HEK293 (cell line): ENCODE measurements around the gene THY1.
A peak's percentile ranks its signal among the peaks of the same experiment; 100 is the strongest.

Experiments used
- CTCF ChIA-PET: fragments of 350-600 bp; formaldehyde crosslinking; extraction: SDS; loops from one replicate; lab custom pipeline; 2021; ENCODE audit warnings: antibody characterized with exemption; lab: Yijun Ruan, JAX
- POLR2A ChIA-PET: fragments of 300-600 bp; formaldehyde crosslinking; extraction: SDS; loops from one replicate; lab custom pipeline; 2020; ENCODE audit warnings: antibody characterized with exemption, inconsistent platforms; lab: Yijun Ruan, JAX
- H3K27ac ChIP-seq: fragments of 200-500 bp; sonication (Bioruptor generic); 2 replicates; pipeline ENCODE4 v1.5.1; 2014; ENCODE audit warnings: low read depth, low read length, control low read depth, inconsistent platforms; ENCODE audit errors: extremely low read depth
- H3K36me3 ChIP-seq, 2 experiments: fragments of 200-500 bp in 1 of 2; sonication (Bioruptor generic) in 1 of 2; 1 replicate in 1 of 2; 2 replicates in 1 of 2; pipeline ENCODE4 v1.5.1; 2014 to 2017; ENCODE audit warnings: inconsistent platforms in 2 of 2, low read length in 2 of 2; ENCODE audit not compliant: control insufficient read depth in 2 of 2, insufficient read depth in 1 of 2
- H3K4me1 ChIP-seq: fragments of 200-500 bp; sonication (Bioruptor generic); 2 replicates; pipeline ENCODE4 v1.5.1; 2014; ENCODE audit warnings: mild to moderate bottlenecking, low read length, inconsistent platforms; ENCODE audit not compliant: control insufficient read depth, insufficient read depth
- H3K4me3 ChIP-seq: 2 replicates; pipeline ENCODE4 v1.5.1; 2011; ENCODE audit warnings: low read depth, mild to moderate bottlenecking, control low read depth, low read length, moderate library complexity
- H3K9me3 ChIP-seq: fragments of 200-500 bp; sonication (Bioruptor generic); 2 replicates; pipeline ENCODE4 v1.5.1; 2014; ENCODE audit warnings: low read depth, low read length, inconsistent platforms; ENCODE audit not compliant: control insufficient read depth, insufficient read depth
- EGR2 ChIP-seq: fragments of 450-650 bp; formaldehyde crosslinking; IDR thresholded peaks from 2 replicates; pipeline ENCODE4 v1.5.1; 2016; ENCODE audit warnings: low read depth, missing biosample characterization, missing genetic modification characterization
- GLI2 ChIP-seq: fragments of 450-650 bp; formaldehyde crosslinking; IDR thresholded peaks from 2 replicates; pipeline ENCODE4; 2017; ENCODE audit warnings: missing biosample characterization, missing genetic modification characterization, low read depth, borderline replicate concordance
- IKZF3 ChIP-seq: fragments of 450-650 bp; IDR thresholded peaks from 2 replicates; pipeline ENCODE4 v1.5.0; 2018; ENCODE audit warnings: missing biosample characterization, mild to moderate bottlenecking, missing genetic modification characterization, moderate library complexity
- RBAK ChIP-seq: fragments of 450-650 bp; formaldehyde crosslinking; IDR thresholded peaks from 2 replicates; pipeline ENCODE4 v1.5.1; 2016; ENCODE audit warnings: missing biosample characterization, missing genetic modification characterization
- SETDB1 ChIP-seq: IDR thresholded peaks from one replicate; pipeline ENCODE4 v1.6.1; 2017; ENCODE audit warnings: mild to moderate bottlenecking, low read length, moderate library complexity, mixed read lengths; ENCODE audit not compliant: insufficient read length
- SP7 ChIP-seq: fragments of 450-650 bp; formaldehyde crosslinking; IDR thresholded peaks from 2 replicates; pipeline ENCODE4 v1.5.1; 2016; ENCODE audit warnings: missing biosample characterization, missing genetic modification characterization
- ZBTB21 ChIP-seq: fragments of 450-650 bp; formaldehyde crosslinking; IDR thresholded peaks from 2 replicates; pipeline ENCODE4 v1.5.1; 2017; ENCODE audit warnings: missing biosample characterization, missing genetic modification characterization
- ZFP41 ChIP-seq: fragments of 450-650 bp; formaldehyde crosslinking; IDR thresholded peaks from 2 replicates; pipeline ENCODE4 v1.5.1; 2016; ENCODE audit warnings: missing biosample characterization, missing genetic modification characterization, borderline replicate concordance
- ZNF121 ChIP-seq: fragments of 450-650 bp; formaldehyde crosslinking; IDR thresholded peaks from 2 replicates; pipeline ENCODE4 v1.5.1; 2016; ENCODE audit warnings: missing biosample characterization, missing genetic modification characterization
- ZNF155 ChIP-seq: fragments of 450-650 bp; formaldehyde crosslinking; IDR thresholded peaks from 2 replicates; pipeline ENCODE4 v1.5.1; 2016; ENCODE audit warnings: missing biosample characterization, missing genetic modification characterization
- ZNF202 ChIP-seq: fragments of 450-650 bp; formaldehyde crosslinking; IDR thresholded peaks from 2 replicates; pipeline ENCODE4 v1.5.1; 2016; ENCODE audit warnings: missing biosample characterization, missing genetic modification characterization, borderline replicate concordance
- ZNF423 ChIP-seq: fragments of 450-650 bp; formaldehyde crosslinking; IDR thresholded peaks from 2 replicates; pipeline ENCODE4 v1.5.1; 2016; ENCODE audit warnings: missing biosample characterization, missing genetic modification characterization
- ZNF488 ChIP-seq: fragments of 450-650 bp; formaldehyde crosslinking; IDR thresholded peaks from 2 replicates; pipeline ENCODE4 v1.5.1; 2016; ENCODE audit warnings: missing biosample characterization, missing genetic modification characterization
- ZNF571 ChIP-seq: fragments of 450-650 bp; formaldehyde crosslinking; IDR thresholded peaks from 2 replicates; pipeline ENCODE4 v1.5.0; 2017; ENCODE audit warnings: missing biosample characterization, missing genetic modification characterization
- ZNF707 ChIP-seq: fragments of 450-650 bp; formaldehyde crosslinking; IDR thresholded peaks from 2 replicates; pipeline ENCODE4 v1.5.1; 2016; ENCODE audit warnings: missing biosample characterization, missing genetic modification characterization
- ZSCAN18 ChIP-seq: fragments of 450-650 bp; formaldehyde crosslinking; IDR thresholded peaks from 2 replicates; pipeline ENCODE4 v1.5.1; 2016; ENCODE audit warnings: missing biosample characterization, missing genetic modification characterization
- TF ChIP-seq, protein P1 (sequence below): fragments of 450-650 bp; formaldehyde crosslinking; IDR thresholded peaks from 2 replicates; pipeline ENCODE4 v1.5.1; 2016; ENCODE audit warnings: missing biosample characterization, missing genetic modification characterization
- TF ChIP-seq, protein P2 (sequence below): fragments of 450-650 bp; formaldehyde crosslinking; IDR thresholded peaks from 2 replicates; pipeline ENCODE4 v1.5.1; 2016; ENCODE audit warnings: missing biosample characterization, missing genetic modification characterization
- TF ChIP-seq, protein P3 (sequence below): fragments of 450-650 bp; IDR thresholded peaks from 2 replicates; pipeline ENCODE4 v1.5.1; 2018; ENCODE audit warnings: missing biosample characterization, mild to moderate bottlenecking, missing genetic modification characterization
- TF ChIP-seq, protein P4 (sequence below): fragments of 450-650 bp; formaldehyde crosslinking; IDR thresholded peaks from 2 replicates; pipeline ENCODE4 v1.5.1; 2016; ENCODE audit warnings: missing biosample characterization, missing genetic modification characterization

The THY1 gene

DNA sequence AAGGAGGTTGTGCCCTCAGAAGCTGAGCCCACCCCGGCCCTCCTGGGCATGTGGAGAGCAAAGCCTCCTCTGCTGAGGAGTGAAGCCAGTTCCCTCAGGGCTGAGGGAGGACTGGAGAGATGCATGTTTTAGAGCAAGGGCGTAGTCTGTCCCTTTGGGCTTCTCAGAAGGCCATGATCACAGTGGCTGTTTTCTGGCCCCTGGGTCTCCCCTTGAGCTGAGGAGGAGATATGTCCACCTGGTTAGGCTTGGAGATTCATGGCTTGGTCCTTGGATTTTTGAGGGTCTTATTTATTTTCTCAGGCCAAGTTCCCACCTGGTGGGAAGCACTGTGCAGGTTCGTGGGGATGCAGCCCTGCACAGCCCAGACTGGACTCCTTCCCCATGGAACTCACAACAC, 46.5 kb upstream of the THY1 start (continued):
- TF ChIP-seq, protein P1, sequence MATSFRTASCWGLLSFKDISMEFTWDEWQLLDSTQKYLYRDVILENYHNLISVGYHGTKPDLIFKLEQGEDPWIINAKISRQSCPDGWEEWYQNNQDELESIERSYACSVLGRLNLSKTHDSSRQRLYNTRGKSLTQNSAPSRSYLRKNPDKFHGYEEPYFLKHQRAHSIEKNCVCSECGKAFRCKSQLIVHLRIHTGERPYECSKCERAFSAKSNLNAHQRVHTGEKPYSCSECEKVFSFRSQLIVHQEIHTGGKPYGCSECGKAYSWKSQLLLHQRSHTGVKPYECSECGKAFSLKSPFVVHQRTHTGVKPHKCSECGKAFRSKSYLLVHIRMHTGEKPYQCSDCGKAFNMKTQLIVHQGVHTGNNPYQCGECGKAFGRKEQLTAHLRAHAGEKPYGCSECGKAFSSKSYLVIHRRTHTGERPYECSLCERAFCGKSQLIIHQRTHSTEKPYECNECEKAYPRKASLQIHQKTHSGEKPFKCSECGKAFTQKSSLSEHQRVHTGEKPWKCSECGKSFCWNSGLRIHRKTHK (tag by site-specific recombination): no peak
- TF ChIP-seq ZBTB21 (tag by site-specific recombination) (no peak), GLI2 (tag by site-specific recombination) (no peak), ZNF707 (no peak), ZNF423 (tag by site-specific recombination) (no peak)
- TF ChIP-seq, all 188 proteins: peak for 0

GRCh38 chr11:119468511-119468910, 45.5 kb upstream of the THY1 start:
- no peak for TF ChIP-seq ZFP41
- TF ChIP-seq ZNF202 (tag by site-specific recombination): no peak
- no peak for TF ChIP-seq ZNF571
- no peak for TF ChIP-seq ZNF155 (tag by site-specific recombination)
- TF ChIP-seq RBAK (tag by site-specific recombination): no peak
- TF ChIP-seq, protein P2, sequence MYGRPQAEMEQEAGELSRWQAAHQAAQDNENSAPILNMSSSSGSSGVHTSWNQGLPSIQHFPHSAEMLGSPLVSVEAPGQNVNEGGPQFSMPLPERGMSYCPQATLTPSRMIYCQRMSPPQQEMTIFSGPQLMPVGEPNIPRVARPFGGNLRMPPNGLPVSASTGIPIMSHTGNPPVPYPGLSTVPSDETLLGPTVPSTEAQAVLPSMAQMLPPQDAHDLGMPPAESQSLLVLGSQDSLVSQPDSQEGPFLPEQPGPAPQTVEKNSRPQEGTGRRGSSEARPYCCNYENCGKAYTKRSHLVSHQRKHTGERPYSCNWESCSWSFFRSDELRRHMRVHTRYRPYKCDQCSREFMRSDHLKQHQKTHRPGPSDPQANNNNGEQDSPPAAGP (tag by site-specific recombination): no peak
- no peak for TF ChIP-seq EGR2 (tag by site-specific recombination)
- TF ChIP-seq ZNF488: no peak
- TF ChIP-seq, all 188 proteins: peak for 0
- H3K4me1 ChIP-seq: no peaks in the 10 kb centered on the region
- ChIA-PET CTCF (interaction anchor here (1.0 kb wide), 1 partner anchor 11 kb away, joined by 3 read pairs; no protein-coding TSS in a partner anchor), POLR2A (no interaction called here)
- no peaks in the 10 kb centered on the region for H3K36me3 ChIP-seq
- no peak overlapping the region for H3K4me3 ChIP-seq
- no peaks in the 10 kb centered on the region for H3K9me3 ChIP-seq
- H3K27ac ChIP-seq: no peak overlapping the region

DNA sequence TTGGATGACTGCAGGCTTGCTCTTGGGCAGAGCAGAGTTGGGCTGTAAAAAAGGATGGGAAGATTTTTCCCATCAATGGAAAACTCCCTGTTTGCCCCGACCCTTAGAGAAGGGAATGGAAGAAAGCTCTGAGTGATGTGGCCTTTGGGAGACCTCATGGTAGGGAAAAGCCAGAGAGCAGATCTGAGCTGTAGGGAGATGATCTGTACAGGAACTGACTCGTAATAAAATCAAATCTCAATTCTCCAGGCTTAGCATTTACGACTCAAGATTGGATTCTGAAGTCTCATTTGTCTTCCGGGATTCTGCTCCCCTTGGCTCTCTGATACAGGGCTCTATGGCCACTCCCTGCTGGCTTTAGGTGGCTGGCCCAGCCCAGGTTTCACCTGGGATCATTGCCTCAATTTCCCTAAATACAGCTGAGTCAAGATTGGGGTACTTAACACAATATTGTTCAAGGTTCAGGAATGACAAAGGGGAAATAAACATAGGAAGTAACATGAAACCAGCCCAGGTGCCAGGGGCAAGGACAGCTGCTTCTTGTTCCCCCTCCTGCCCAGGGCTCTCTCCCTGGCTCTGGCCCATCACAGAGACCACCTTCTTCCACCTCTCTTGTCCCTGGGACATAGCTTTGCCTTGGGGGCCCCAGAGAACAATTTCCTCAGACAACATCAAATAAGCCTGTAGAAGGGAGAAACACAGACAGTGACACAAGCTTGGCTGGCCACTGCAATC, 38.4 kb upstream of the THY1 start:
- CTCF ChIA-PET: interaction anchor here (0.5 to 1.8 kb wide), 3 partner anchors 13 to 780 kb away, joined by 3 to 8 read pairs (median 4); no protein-coding TSS in a partner anchor
- no peaks in the 10 kb centered on the region for H3K4me1 ChIP-seq
- TF ChIP-seq ZNF155 (tag by site-specific recombination): no peak
- no peak for TF ChIP-seq SP7 (tag by site-specific recombination)
- TF ChIP-seq IKZF3 (tag by site-specific recombination): 0 out of 2 replicates have a peak, but pooled peaks have one; percentile 19
- TF ChIP-seq, all 188 proteins: peak for 1
- POLR2A ChIA-PET: no interaction called here
- Histone ChIP-seq H3K4me3 (no peak overlapping the region), H3K36me3 (no peaks in the 10 kb centered on the region), H3K9me3 (no peaks in the 10 kb centered on the region), H3K27ac (no peak overlapping the region)

DNA sequence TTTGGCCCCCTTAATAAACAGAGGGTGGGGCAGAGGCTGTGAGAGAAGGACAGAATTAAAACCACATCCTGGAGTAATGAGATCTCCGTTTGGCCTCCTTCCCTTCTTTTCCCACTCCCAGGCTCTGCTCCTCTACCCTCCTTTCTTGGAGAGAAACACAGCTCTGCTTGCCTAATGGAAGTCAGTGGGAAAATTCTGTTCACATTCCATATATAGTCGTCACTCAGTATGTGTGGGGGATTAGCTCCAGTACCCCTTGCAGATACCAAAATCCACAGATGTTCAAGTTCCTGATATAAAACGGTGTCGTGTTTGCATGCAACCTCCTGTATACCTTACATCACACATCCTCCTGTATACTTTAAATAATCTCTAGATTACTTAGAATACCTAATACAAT, 37.6 kb upstream of the THY1 start:
- H3K9me3 ChIP-seq: no peaks in the 10 kb centered on the region
- CTCF ChIA-PET: interaction anchor here (1.8 kb wide), 1 partner anchor 14 kb away, joined by 8 read pairs; no protein-coding TSS in a partner anchor
- no peak overlapping the region for H3K27ac ChIP-seq
- POLR2A ChIA-PET: no interaction called here
- H3K4me3 ChIP-seq: no peak overlapping the region
- H3K4me1 ChIP-seq: no peaks in the 10 kb centered on the region
- no peaks in the 10 kb centered on the region for H3K36me3 ChIP-seq
- TF ChIP-seq SETDB1 (no peak), ZSCAN18 (tag by site-specific recombination) (no peak), ZNF121 (tag by site-specific recombination) (no peak)
- TF ChIP-seq, protein P3, sequence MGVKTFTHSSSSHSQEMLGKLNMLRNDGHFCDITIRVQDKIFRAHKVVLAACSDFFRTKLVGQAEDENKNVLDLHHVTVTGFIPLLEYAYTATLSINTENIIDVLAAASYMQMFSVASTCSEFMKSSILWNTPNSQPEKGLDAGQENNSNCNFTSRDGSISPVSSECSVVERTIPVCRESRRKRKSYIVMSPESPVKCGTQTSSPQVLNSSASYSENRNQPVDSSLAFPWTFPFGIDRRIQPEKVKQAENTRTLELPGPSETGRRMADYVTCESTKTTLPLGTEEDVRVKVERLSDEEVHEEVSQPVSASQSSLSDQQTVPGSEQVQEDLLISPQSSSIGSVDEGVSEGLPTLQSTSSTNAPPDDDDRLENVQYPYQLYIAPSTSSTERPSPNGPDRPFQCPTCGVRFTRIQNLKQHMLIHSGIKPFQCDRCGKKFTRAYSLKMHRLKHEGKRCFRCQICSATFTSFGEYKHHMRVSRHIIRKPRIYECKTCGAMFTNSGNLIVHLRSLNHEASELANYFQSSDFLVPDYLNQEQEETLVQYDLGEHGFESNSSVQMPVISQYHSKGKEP (tag by site-specific recombination): no peak
- TF ChIP-seq, protein P4, sequence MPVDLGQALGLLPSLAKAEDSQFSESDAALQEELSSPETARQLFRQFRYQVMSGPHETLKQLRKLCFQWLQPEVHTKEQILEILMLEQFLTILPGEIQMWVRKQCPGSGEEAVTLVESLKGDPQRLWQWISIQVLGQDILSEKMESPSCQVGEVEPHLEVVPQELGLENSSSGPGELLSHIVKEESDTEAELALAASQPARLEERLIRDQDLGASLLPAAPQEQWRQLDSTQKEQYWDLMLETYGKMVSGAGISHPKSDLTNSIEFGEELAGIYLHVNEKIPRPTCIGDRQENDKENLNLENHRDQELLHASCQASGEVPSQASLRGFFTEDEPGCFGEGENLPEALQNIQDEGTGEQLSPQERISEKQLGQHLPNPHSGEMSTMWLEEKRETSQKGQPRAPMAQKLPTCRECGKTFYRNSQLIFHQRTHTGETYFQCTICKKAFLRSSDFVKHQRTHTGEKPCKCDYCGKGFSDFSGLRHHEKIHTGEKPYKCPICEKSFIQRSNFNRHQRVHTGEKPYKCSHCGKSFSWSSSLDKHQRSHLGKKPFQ (tag by site-specific recombination): no peak
